Endothelial cell of umbilical vein (primary cell): ENCODE measurements around the gene GALR2. TPM values are rescaled to one million over a fixed set of nuclear protein-coding genes. Genes with fewer than 3 reads are reported as not detected.

Source experiments
- BruUV-seq: library from RNA; stranded (reverse); fragments of 400-500 nt; replicated peaks from 2 replicates; lab custom pipeline; 2021; lab: Mats Ljungman, UMichigan
- CTCF ChIA-PET: fragments of 300-600, 350-600 bp; sonication (Branson Sonifier 250); formaldehyde crosslinking; loops from one replicate; lab custom pipeline; 2021; ENCODE audit warnings: antibody characterized with exemption, inconsistent platforms; lab: Charles Lee
- POLR2A ChIA-PET: fragments of 300-600, 350-600 bp; sonication (Branson Sonifier 250); formaldehyde crosslinking; loops from one replicate; lab custom pipeline; 2021; ENCODE audit warnings: antibody characterized with exemption, inconsistent platforms; lab: Charles Lee
- DNase-seq: peaks from one replicate; pipeline ENCODE4 v3.0.0-alpha.2; 2011; ENCODE audit warnings: low read depth, low spot score
- FAIRE-seq: peaks from 2 replicates; lab custom pipeline; 2011; peaks lifted over from hg19 to GRCh38; lab: Jason Lieb, UNC
- H2AFZ ChIP-seq: 2 replicates; pipeline ENCODE4 v1.6.0; 2012; ENCODE audit warnings: low read depth, low read length, control low read depth, inconsistent platforms
- H3K27ac ChIP-seq: 2 replicates; pipeline ENCODE4 v1.5.1; 2011; ENCODE audit warnings: low read depth, mild to moderate bottlenecking, control low read depth, low read length, moderate library complexity; ENCODE audit not compliant: insufficient read depth
- H3K27me3 ChIP-seq, 2 experiments: 2 replicates each; pipeline versions ENCODE4 v1.6.0 to v1.6.1; 2011; ENCODE audit warnings: low read length in 2 of 2, mixed read lengths in 1 of 2; ENCODE audit not compliant: control insufficient read depth in 2 of 2, insufficient read depth in 2 of 2
- H3K36me3 ChIP-seq, 2 experiments: 2 replicates in 1 of 2; 3 replicates in 1 of 2; pipeline ENCODE4 v1.5.1; 2011; ENCODE audit warnings: low read length in 2 of 2, mild to moderate bottlenecking in 1 of 2, moderate library complexity in 1 of 2; ENCODE audit not compliant: control insufficient read depth in 2 of 2, insufficient read depth in 2 of 2; ENCODE audit errors: extremely low read depth in 1 of 2
- H3K4me1 ChIP-seq: 3 replicates; pipeline ENCODE4 v1.5.1; 2011; ENCODE audit warnings: mild to moderate bottlenecking, low read length; ENCODE audit not compliant: control insufficient read depth, insufficient read depth; ENCODE audit errors: extremely low read depth
- H3K4me2 ChIP-seq: 2 replicates; pipeline ENCODE4 v1.6.1; 2011; ENCODE audit warnings: low read length, control low read depth, mixed read lengths; ENCODE audit not compliant: insufficient read depth
- H3K4me3 ChIP-seq, 3 experiments: fragments of 200-600 bp in 1 of 3; sonication (generic), shearing (Covaris generic) in 1 of 3; replicated peaks in 1 of 3; 2 replicates each; pipeline ENCODE4 v1.5.1; 2011 to 2016; ENCODE audit warnings: control low read depth in 3 of 3, low read length in 3 of 3, mild to moderate bottlenecking in 2 of 3, inconsistent platforms in 1 of 3, low read depth in 1 of 3, moderate library complexity in 1 of 3; ENCODE audit not compliant: insufficient read depth in 1 of 3
- H3K79me2 ChIP-seq: 2 replicates; pipeline ENCODE4 v1.6.0; 2012; ENCODE audit warnings: low read length, inconsistent platforms; ENCODE audit not compliant: control insufficient read depth, insufficient read depth
- H3K9ac ChIP-seq: replicated peaks from 2 replicates; pipeline ENCODE3; 2011; ENCODE audit warnings: low read length, control low read depth; ENCODE audit not compliant: insufficient read depth; ENCODE audit errors: extremely low read depth
- H3K9me1 ChIP-seq: replicated peaks from 3 replicates; pipeline ENCODE4 v1.6.0; 2011; ENCODE audit warnings: mild to moderate bottlenecking, low read length; ENCODE audit not compliant: control insufficient read depth, insufficient read depth; ENCODE audit errors: extremely low read depth
- H3K9me3 ChIP-seq: replicated peaks from 2 replicates; pipeline ENCODE4 v1.5.1; 2012; ENCODE audit warnings: low read length, inconsistent platforms; ENCODE audit not compliant: control insufficient read depth, insufficient read depth
- H4K20me1 ChIP-seq: replicated peaks from 2 replicates; pipeline ENCODE3; 2011; ENCODE audit warnings: mild to moderate bottlenecking, low read length; ENCODE audit not compliant: control insufficient read depth, insufficient read depth; ENCODE audit errors: extremely low read depth
- EZH2 ChIP-seq: IDR thresholded peaks from 2 replicates; pipeline ENCODE4 v1.6.1; 2012; ENCODE audit warnings: borderline replicate concordance, low read depth, mild to moderate bottlenecking, moderate library complexity, low read length, inconsistent platforms; ENCODE audit not compliant: severe bottlenecking
- FOS ChIP-seq: IDR thresholded peaks from 2 replicates; pipeline ENCODE4 v1.6.1; 2011; ENCODE audit warnings: mild to moderate bottlenecking, low read length, moderate library complexity, borderline replicate concordance; ENCODE audit not compliant: insufficient read depth
- MAX ChIP-seq: IDR thresholded peaks from 2 replicates; pipeline ENCODE4 v1.6.1; 2011; ENCODE audit not compliant: insufficient read depth, insufficient read length
- MYC ChIP-seq: IDR thresholded peaks from one replicate; pipeline ENCODE4 v1.6.1; 2011; ENCODE audit warnings: mild to moderate bottlenecking, low read depth, low read length
- POLR2A ChIP-seq: IDR thresholded peaks from 2 replicates; pipeline ENCODE4 v1.6.1; 2012; ENCODE audit warnings: low read depth, mild to moderate bottlenecking, control low read depth, low read length
- POLR2AphosphoS5 ChIP-seq: IDR thresholded peaks from 2 replicates; pipeline ENCODE4 v1.6.1; 2012; ENCODE audit warnings: low read depth, mild to moderate bottlenecking, control low read depth, low read length, moderate library complexity; ENCODE audit not compliant: insufficient read depth
- dilution Hi-C: fragments of 300-500 bp; cut with MboI; formaldehyde crosslinking; loops from one replicate; pipeline ENCODE4 v1.15.0; 2019; ENCODE audit warnings: low sequenced_read_pairs; ENCODE audit not compliant: extremely low pct_ligation_motif_present
- intact Hi-C: fragments of 100-400 bp; cut with micrococcal nuclease; formaldehyde crosslinking; loops from one replicate; pipeline ENCODE4 v1.10.0; 2022
- polyA plus RNA-seq, 4 experiments: library from polyadenylated mRNA; depleted of rRNA in 3 of 4; stranded (reverse) in 3 of 4; unstranded in 1 of 4; fragments of >200 nt; gene quantifications; 2 replicates each; pipeline versions ENCODE4 v1.2.1 to v1.2.3, GENCODE V29; 2011 to 2012; ENCODE audit warnings: missing spikeins in 1 of 4
- total RNA-seq: library from RNA; stranded (reverse); gene quantifications from 2 replicates; pipeline ENCODE4 v1.2.3, GENCODE V29; 2021

The GALR2 gene
- total and polyA plus RNA-seq, 2 donors (not counting 3 experiments of a cell fraction or from before 2014, with no cell fraction given): 0.47 TPM; not detected in 1

GRCh38 chr17:76091526-76092286, 17.1 kb downstream of the GALR2 start:
- TF ChIP-seq POLR2A (peak; percentile 53), FOS (no peak), MYC (no peak)
- Histone ChIP-seq H3K36me3 (peaks cover 8 to 62% of the 10 kb centered on the region in 2 experiments), H3K27ac (peak overlapping the region; percentile 72), H4K20me1 (no peaks in the 10 kb centered on the region), H3K27me3 (no peaks in the 10 kb centered on the region), H3K4me2 (peak overlapping the region; percentile 1), H3K4me1 (peaks cover 10% of the 10 kb centered on the region), H3K79me2 (no peaks in the 10 kb centered on the region), H3K9ac (no peak overlapping the region), H3K4me3 (no peak overlapping the region), H3K9me1 (no peaks in the 10 kb centered on the region), H2AFZ (peak overlapping the region; percentile 88), H3K9me3 (no peaks in the 10 kb centered on the region)
- peak; percentile 81 for FAIRE-seq
- ChIA-PET POLR2A (interaction anchor here (0.6 to 0.7 kb wide), 2 partner anchors 31 to 57 kb away, joined by 3 to 9 read pairs; no protein-coding TSS in a partner anchor), CTCF (interaction anchor here (0.6 to 1.4 kb wide), 4 partner anchors 11 to 19 kb away, joined by 3 to 4 read pairs (median 3); partner anchors contain the start of genes GALR2 and SRP68)
- dilution Hi-C loops: no loop called here
- DNase-seq: peak; percentile 50
- intact Hi-C loops: loop anchor here (1.0 kb wide), 1 partner anchor 12 kb away; the partner anchor contains the start of gene EXOC7
- BruUV-seq: no TSS peak

GRCh38 chr17:76092526-76093413, 18.2 kb downstream of the GALR2 start:
- FAIRE-seq: no peak
- no peak overlapping the region for H3K4me3 ChIP-seq
- no TSS peak for BruUV-seq
- H2AFZ ChIP-seq: no peak overlapping the region
- H3K4me2 ChIP-seq: no peak overlapping the region
- H3K9ac ChIP-seq: no peak overlapping the region
- H4K20me1 ChIP-seq: no peaks in the 10 kb centered on the region
- ChIA-PET POLR2A (interaction anchor here (0.7 kb wide), 1 partner anchor 30 kb away, joined by 9 read pairs; no protein-coding TSS in a partner anchor), CTCF (interaction anchor here (1.2 to 1.4 kb wide), 3 partner anchors 11 to 187 kb away, joined by 3 to 4 read pairs (median 3); partner anchors contain the start of gene EXOC7)
- TF ChIP-seq POLR2AphosphoS5 (no peak), MYC (no peak), MAX (no peak), FOS (no peak), EZH2 (no peak)
- dilution Hi-C loops: no loop called here
- H3K27me3 ChIP-seq: no peaks in the 10 kb centered on the region
- DNase-seq: no peak
- no peaks in the 10 kb centered on the region for H3K9me1 ChIP-seq
- H3K27ac ChIP-seq: no peak overlapping the region
- no peaks in the 10 kb centered on the region for H3K9me3 ChIP-seq
- intact Hi-C loops: no loop called here
- peaks cover 10% of the 10 kb centered on the region for H3K4me1 ChIP-seq
- H3K79me2 ChIP-seq: no peaks in the 10 kb centered on the region
- peaks cover 8 to 60% of the 10 kb centered on the region in 2 experiments for H3K36me3 ChIP-seq
